ENCODE results near the gene PRPF31. TPM values are rescaled to one million over a fixed set of nuclear protein-coding genes. Genes with fewer than 3 reads are reported as not detected.
A peak's percentile ranks its signal among the peaks of the same experiment; 100 is the strongest.

Gene PRPF31
- total RNA-seq, 1 donor from 2014 or later: 43.5 TPM

DNA sequence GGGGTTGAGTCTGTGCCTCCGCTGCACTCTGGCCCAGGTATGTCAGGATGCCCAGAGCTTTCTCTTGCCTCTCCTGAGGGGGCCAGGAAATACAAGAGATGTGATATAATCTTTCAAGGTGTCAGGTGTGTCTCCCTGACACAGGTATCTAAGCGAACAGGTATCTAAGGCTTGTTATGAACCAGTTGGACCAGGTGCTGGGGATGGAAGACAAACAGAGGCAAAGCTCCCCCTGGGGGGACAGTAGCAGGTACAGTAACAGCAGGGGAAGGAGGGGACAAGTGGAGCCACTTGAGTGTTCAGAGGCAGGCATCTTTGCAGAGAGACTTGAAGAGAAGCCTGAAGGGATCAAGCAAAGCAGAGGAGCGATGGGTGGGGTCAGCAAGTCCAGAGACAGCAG lies 41.4 kb downstream of the PRPF31 start:
- ATAC-seq (no peak), DNase-seq (no peak)
- Histone ChIP-seq H3K4me1 (peaks cover 28% of the 10 kb centered on the region), H3K27ac (no peak overlapping the region), H3K36me3 (peaks cover 63% of the 10 kb centered on the region), H3K27me3 (ENCODE audit: low read depth) (no peaks in the 10 kb centered on the region), H3K9me3 (no peaks in the 10 kb centered on the region), H3K4me3 (no peak overlapping the region)
- intact Hi-C loops (cut with DNase I): no loop called here
- TF ChIP-seq CTCF (IDR thresholded peaks at IDR 0.05): no peak

DNA sequence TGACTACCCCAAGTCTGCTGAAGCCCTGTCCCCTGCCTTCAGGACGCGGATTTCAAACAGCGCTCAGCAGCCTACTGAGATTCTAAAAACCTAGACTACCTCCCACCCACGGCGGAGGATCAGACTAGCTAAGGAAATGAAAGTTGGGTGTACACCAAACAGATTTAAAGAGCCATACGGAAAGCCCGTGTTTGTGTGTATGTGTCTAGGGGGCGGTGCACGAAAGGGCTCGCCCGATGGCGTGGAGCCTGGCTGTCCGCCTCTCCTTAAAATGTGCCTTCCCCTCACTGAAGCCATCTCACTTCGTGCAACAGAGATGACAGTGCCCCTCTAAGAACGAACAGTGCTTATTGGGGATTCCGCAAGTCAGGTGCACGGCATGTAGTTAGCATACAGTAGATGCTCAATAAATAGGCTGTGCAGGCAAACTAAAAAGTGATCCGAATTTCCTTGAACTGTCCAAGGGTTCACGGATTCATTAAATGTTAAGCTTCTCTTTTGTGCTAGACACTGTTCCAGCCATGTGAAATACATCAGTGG lies 43.3 kb downstream of the PRPF31 start:
- no peak for ATAC-seq
- intact Hi-C loops (cut with DNase I): no loop called here
- no peak for DNase-seq
- Histone ChIP-seq H3K4me1 (peaks cover 44% of the 10 kb centered on the region), H3K27ac (peak overlapping the region; percentile 98), H3K27me3 (ENCODE audit: low read depth) (no peaks in the 10 kb centered on the region), H3K4me3 (peak overlapping the region; percentile 79), H3K9me3 (no peaks in the 10 kb centered on the region), H3K36me3 (peaks cover 44% of the 10 kb centered on the region)
- no peak for TF ChIP-seq CTCF (IDR thresholded peaks at IDR 0.05)

DNA sequence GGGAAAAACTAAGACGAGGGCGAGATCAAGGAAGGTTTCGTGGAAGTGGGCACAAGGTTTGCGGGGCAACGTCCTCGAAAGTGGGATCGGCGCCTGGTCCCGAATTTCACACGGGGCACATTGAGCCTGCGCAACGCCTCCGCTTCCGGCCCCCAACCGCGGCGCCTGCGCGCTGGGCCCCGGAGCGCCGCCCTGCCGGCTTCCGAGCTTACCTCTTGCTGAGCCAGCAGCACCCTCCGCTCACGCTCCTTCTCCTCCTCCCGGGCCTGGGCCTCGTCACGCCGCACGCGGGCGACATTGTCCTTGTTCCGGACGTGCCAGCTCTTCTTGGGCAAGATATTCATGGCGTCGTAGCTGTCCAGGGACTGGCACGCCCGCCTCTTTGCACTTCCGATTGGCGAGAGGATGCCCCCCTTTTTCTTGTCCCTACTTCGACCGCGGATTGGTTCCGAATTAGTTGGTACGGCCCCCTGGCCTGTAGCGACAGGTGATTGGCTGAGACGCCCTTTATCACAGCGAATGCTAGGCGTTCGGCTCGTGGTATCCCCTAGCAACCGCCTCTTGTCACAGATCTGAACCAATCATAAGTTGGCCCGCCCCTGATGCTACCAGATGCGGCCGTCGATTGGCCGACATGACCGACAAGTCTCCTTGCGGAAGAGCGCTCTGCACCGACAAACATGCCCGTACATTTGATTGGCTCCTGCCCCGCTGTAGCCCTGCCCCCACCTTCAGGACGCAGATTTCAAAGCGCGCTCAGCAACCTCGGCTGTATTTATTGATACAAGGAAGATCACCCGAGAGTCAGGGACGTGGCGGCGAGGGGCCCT lies 44.0 kb downstream of the PRPF31 start, which contains the start of gene LENG1:
Gene LENG1 (minus strand): TSS at position 370 of the 830 bp plus-strand sequence. CDS start 26 bp downstream, at position 344.
- no peaks in the 10 kb centered on the region for H3K27me3 ChIP-seq (ENCODE audit: low read depth)
- DNase-seq: peak; percentile 100
- peak within 1 kb of the TSS; percentile 79 for H3K4me3 ChIP-seq
- intact Hi-C loops (cut with DNase I): no loop called here
- H3K36me3 ChIP-seq: peaks cover 37% of the 10 kb centered on the region
- H3K27ac ChIP-seq: peak within 1 kb of the TSS; percentile 98
- ATAC-seq: peak; percentile 93 to 95
- no peak for TF ChIP-seq CTCF (IDR thresholded peaks at IDR 0.05)
- peaks cover 49% of the 10 kb centered on the region for H3K4me1 ChIP-seq
- H3K9me3 ChIP-seq: no peaks in the 10 kb centered on the region

- DNase-seq (no peak), ATAC-seq (no peak)
- H3K27me3 ChIP-seq (ENCODE audit: low read depth): peaks cover 1% of the 10 kb centered on the region
- H3K27ac ChIP-seq: peak overlapping the region; percentile 86
- no peaks in the 10 kb centered on the region for H3K9me3 ChIP-seq
- peak overlapping the region; percentile 79 for H3K4me3 ChIP-seq
- H3K36me3 ChIP-seq: peaks cover 29% of the 10 kb centered on the region
- intact Hi-C loops (cut with DNase I): no loop called here
- H3K4me1 ChIP-seq: peaks cover 53% of the 10 kb centered on the region
- no peak for TF ChIP-seq CTCF (IDR thresholded peaks at IDR 0.05)
Observed at GRCh38 chr19:54160182-54160811, 44.7 kb downstream of the PRPF31 start.

GRCh38 chr19:54160854-54161253 lies 45.3 kb downstream of the PRPF31 start:
- intact Hi-C loops (cut with DNase I): no loop called here
- ATAC-seq (no peak), DNase-seq (no peak)
- TF ChIP-seq CTCF (IDR thresholded peaks at IDR 0.05): no peak
- Histone ChIP-seq H3K4me1 (peaks cover 53% of the 10 kb centered on the region), H3K4me3 (peak overlapping the region; percentile 79), H3K27ac (peak overlapping the region; percentile 86), H3K36me3 (peaks cover 24% of the 10 kb centered on the region), H3K27me3 (ENCODE audit: low read depth) (peaks cover 4% of the 10 kb centered on the region), H3K9me3 (no peaks in the 10 kb centered on the region)
